Stimulated activated CD4-positive, alpha-beta T cell treated with anti-CD3 and anti-CD28 coated beads, Interleukin-1b, Interleukin-23, amount 100 ng/mL, for 1 hour (primary cell): Measurements from ENCODE around the gene DBH.

Experiments used
- DNase-seq, 2 donors: peaks; one replicate each; pipeline ENCODE4 v3.0.0-alpha.2; 2020; ENCODE audit warnings: low read depth in 2 of 2

DBH gene

GRCh38 chr9:133701321-133701980, 65.3 kb downstream of the DBH start:
- DNase-seq: no peak

DNA sequence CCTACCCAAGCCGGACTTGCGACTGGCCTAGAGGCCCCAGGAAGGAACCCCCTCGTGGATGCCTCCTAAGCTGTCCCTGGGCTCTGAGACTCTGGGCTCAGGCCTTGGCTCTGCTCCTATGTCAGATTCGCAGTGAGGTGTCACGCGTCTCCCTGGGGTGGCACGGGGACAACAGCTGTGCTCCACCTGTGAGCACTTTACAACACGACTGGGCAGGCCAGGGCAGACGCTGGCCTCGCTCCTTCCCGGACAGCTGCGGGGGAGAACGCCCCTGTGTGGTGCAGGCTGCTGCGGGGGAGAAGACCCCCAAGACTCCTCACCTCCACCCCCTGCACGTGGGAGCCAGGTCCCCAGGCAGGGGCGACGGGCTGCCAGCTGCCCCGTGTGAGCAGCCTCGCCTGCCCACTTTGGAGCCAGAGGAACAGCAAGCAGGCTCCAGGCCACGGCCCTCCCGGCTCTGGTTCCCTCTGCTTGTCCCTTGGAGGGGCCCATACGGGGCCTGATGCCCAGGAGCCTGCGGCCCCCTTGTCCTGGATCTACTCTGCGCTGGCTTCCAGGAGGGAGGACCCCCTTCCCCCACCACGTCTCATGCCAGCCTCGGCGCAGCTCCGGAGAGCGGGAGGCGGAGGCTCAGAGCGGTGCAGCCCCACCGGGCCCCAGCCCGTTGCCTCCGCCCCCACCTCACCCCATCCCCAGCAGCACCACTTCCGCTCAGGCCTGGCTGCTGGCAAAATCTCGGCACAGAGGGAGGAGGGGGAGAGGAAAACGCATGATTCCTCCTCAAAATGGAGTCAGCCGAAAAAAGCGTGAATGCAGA, 66.0 kb downstream of the DBH start:
- peak; percentile 24 to 41 for DNase-seq

DNA sequence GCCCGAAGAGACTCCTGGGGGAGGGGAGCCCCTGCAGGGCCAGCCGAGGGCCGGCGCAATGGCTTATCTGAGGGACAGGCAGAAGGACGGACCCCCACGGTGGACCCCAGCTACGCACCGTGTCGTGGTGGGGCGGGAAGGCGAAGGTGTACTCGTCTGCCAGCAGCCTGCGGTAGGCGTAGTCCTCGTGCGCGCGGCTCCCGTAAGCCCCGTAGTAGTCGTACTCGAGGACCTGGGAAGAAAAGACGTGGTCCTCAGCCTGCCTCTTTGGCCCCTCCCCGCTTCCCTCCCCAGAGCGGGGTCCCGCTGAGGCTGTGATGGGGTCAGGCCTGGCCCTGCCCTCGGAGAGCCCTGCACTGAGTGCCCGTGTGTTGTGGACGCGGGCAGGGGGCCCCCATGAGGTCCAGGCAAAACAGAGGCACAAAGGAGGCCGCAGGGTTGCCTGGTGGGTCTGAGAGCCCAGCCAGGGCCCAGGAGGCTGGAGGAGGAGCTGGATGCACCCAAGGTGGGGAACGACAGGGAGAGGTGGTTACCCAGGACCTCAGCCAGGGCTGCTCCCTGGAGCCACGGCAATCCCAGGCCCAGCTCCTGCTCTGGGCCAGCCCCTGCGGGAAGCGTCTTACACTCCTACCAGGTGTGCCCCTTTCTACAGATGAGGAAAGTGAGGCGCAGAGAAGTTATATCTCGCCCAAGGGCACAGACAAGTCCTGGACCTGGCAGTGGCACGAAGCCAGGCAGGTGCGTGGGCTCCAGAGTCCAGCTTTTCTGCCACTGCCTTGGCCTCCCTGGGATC, 66.8 kb downstream of the DBH start:
- DNase-seq: no peak

- DNase-seq: no peak
Observed at GRCh38 chr9:133703591-133704399, 67.6 kb downstream of the DBH start.

GRCh38 chr9:133704711-133705181, 68.6 kb downstream of the DBH start:
- DNase-seq: no peak

DNA sequence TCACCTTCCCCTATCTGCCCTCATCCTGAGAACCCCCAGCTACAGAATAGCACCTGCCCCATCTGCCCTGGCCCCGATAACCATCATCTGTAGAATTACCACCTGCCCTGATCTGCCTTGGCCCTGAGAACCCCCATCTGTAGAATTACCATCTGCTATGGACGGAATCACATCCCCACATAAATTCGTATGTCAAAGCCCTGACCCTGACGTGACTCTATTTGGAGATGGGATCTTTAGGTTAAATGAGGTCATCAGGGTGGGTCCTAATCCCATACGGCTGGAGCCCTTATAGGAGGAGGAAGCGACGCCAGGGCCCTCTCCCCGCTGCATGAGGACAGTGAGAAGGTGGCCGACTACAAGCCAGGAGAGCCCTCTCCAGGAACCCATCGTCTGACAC, 69.4 kb downstream of the DBH start:
- DNase-seq: no peak

DNA sequence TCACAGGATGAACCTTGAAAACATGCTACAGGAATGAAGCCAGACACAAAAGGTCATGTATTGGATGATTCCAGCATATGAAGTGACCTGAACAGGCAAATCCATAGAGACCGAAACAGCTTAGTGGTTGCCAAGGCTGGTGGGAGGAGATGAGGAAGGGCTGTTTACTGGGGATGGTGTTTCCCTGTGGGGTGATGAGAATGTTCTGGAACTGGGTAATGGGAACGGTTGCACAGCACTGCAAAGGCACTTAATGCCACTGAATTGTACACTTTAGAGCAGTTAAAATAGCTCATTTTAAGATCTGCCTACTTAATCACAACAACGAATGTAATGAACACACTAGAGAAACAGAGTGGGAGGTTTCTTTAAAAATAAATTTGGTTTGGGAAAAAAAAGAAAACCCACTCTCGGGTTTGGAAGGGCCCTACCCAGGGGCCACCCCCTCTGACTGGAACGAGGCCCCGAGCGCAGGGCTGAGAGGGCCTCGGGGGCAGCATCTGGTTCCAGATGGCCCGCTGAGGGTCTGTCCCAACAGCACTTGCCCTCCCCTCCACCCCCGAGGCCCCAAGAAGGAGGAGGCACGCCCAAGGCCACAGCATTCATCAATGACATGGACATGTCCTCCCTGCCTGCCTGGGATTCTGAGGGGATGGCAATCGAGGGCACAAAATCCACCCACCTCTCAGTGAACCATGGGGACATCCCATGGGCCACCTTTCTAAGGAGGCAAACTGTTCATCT, 70.3 kb downstream of the DBH start:
- no peak for DNase-seq

GRCh38 chr9:133707065-133707762, 71.1 kb downstream of the DBH start:
- DNase-seq: no peak

DNA sequence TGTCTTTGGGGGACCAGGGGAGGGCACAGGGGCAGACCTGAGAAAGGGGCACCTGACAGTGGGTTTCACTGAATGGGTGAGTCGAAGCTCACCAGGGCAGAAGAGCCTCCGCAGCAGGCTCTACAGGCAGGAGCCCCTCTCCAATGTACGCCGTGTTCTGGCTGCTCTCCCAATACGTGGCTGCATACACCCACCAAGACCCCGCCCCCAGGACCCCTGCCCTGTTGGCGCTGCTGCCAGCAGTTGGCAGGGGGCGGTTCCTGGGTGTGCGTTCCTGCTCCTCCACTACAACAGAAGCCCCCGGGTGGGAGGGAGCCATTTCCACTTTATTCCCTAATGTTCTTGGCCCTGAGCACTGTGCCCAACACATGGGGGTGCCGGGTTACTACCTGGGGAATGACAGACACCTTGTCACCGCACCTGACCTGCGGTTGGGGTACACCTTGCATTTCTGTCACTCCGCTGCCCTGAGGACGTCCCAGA, 71.6 kb downstream of the DBH start:
- DNase-seq: no peak

GRCh38 chr9:133708246-133709014, 72.3 kb downstream of the DBH start:
- no peak for DNase-seq
